Endothelial cell of umbilical vein (primary cell): ENCODE measurements around the gene ACADSB.

Experiments
- EZH2 ChIP-seq: IDR thresholded peaks from 2 replicates; pipeline ENCODE4 v1.6.1; 2012; ENCODE audit warnings: borderline replicate concordance, low read depth, mild to moderate bottlenecking, moderate library complexity, low read length, inconsistent platforms; ENCODE audit not compliant: severe bottlenecking
- POLR2A ChIP-seq: IDR thresholded peaks from 2 replicates; pipeline ENCODE4 v1.6.1; 2012; ENCODE audit warnings: low read depth, mild to moderate bottlenecking, control low read depth, low read length
- TF ChIP-seq, protein P1 (sequence below), 2 donors: IDR thresholded peaks; 1 replicate in 1 of 2; 2 replicates in 1 of 2; pipeline ENCODE4 v1.5.1; 2011; ENCODE audit warnings: low read length in 2 of 2, mild to moderate bottlenecking in 2 of 2, moderate library complexity in 2 of 2, control low read depth in 1 of 2, inconsistent platforms in 1 of 2, low read depth in 1 of 2; ENCODE audit not compliant: insufficient read depth in 1 of 2; ENCODE audit errors: extremely low read depth in 1 of 2

DNA sequence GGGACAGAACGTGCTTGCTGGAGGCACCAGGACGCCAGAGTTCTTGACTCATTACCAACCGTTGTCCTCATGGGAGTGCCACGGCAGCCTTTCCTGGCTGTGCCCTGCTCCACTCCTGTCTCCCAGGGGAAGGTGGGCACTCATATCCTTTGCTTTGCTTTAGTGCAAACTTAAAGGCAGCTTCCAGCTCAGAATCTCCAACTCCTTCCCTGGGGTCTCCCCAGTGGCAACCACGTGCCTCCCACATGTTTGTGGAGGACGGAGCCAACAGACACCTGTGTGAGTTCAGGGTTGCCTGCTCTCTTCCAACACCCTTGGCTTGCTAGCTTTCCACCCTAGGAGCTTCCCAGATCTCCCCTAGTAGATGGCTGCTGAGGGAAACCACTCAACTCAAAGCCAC is 75.0 kb downstream of the ACADSB start:
- TF ChIP-seq POLR2A: no peak
- TF ChIP-seq, protein P1, sequence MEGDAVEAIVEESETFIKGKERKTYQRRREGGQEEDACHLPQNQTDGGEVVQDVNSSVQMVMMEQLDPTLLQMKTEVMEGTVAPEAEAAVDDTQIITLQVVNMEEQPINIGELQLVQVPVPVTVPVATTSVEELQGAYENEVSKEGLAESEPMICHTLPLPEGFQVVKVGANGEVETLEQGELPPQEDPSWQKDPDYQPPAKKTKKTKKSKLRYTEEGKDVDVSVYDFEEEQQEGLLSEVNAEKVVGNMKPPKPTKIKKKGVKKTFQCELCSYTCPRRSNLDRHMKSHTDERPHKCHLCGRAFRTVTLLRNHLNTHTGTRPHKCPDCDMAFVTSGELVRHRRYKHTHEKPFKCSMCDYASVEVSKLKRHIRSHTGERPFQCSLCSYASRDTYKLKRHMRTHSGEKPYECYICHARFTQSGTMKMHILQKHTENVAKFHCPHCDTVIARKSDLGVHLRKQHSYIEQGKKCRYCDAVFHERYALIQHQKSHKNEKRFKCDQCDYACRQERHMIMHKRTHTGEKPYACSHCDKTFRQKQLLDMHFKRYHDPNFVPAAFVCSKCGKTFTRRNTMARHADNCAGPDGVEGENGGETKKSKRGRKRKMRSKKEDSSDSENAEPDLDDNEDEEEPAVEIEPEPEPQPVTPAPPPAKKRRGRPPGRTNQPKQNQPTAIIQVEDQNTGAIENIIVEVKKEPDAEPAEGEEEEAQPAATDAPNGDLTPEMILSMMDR (IDR thresholded peaks at IDR 0.05; ENCODE audit: extremely low read depth in 1 of 2, insufficient read depth in 1 of 2, low read depth in 1 of 2, low read length in 2 of 2): no peak
- no peak for TF ChIP-seq EZH2
